G401.6 (cell line): ENCODE data around the gene CARD8.

Experiments
- FAIRE-seq: peaks from 2 replicates; lab custom pipeline; 2012; peaks lifted over from hg19 to GRCh38; lab: Jason Lieb, UNC

CARD8 gene

GRCh38 chr19:48169939-48170803 lies 85.5 kb downstream of the CARD8 start, which contains the start of the genes LIG1 and ZSWIM9:
Gene LIG1, minus strand, starts transcription at chr19:48170344. Its CDS starts 4,778 bp downstream, at chr19:48165566.
Gene ZSWIM9, plus strand, starts transcription at chr19:48170680. Its CDS starts 1,123 bp downstream, at chr19:48171803.
- peak; percentile 52 for FAIRE-seq

DNA sequence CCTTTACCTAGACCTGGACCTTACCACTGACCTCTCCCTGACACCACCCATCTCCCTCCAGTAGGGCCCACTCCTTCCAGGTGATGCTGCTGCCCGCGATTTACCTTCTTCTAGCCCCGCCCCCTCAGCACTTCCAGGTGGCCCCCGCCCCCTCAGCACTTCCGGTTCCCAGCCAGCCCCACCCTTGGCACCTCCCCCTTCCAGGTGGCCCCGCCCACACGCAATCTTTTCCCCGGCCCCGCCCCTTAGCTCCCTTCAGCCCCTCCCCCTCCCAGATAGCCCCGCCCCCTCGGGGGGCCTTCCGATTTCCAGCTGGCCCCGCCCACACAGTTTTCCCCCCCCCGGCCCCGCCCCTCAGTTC lies 86.2 kb downstream of the CARD8 start:
- no peak for FAIRE-seq

DNA sequence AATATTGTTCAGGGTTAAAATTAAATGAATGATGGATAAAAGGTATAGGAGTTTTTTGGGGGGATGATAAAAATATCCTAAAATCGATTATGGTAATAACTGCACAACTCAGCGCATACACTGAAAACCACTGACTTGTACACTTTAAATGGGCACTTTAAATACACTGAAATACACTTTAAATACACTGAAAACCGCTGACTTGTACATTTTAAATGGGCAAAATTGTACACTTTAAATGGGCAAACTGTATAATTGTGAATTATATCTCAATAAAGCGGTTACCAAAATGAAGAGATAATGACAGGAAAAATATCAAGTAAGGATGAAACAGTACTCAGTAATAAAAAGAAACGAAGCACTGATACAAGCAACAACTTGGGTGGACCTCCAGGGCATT lies 87.0 kb downstream of the CARD8 start:
- no peak for FAIRE-seq

GRCh38 chr19:48158210-48158790 lies 97.4 kb downstream of the CARD8 start:
- no peak for FAIRE-seq
